NB4 (cell line): ENCODE measurements around the gene IARS2.

Experiments used
- CTCF ChIP-seq: IDR thresholded peaks from one replicate; pipeline ENCODE4 v1.5.1; 2012; ENCODE audit warnings: low read depth, low read length
- POLR2A ChIP-seq: IDR thresholded peaks from 2 replicates; pipeline ENCODE4 v1.6.1; 2011; ENCODE audit warnings: mild to moderate bottlenecking; ENCODE audit not compliant: insufficient read length; ENCODE audit errors: extremely low read depth

GRCh38 chr1:220044678-220045355 is 49.1 kb upstream of the IARS2 start:
- TF ChIP-seq POLR2A (no peak), CTCF (no peak)
